NCI-H2107 (cell line): ENCODE measurements around the gene SDCBP2.
"Not testable (repeated sequence)": the region's sequence is repeated elsewhere in the genome, so short reads cannot be mapped to it uniquely, and the experiment has no call there.

ENCODE experiments used
- DNase-seq: peaks from one replicate; lab custom pipeline; 2025; lab: John Stamatoyannopoulos, UW

SDCBP2 gene

GRCh38 chr20:1357921-1358671 is 29.2 kb upstream of the SDCBP2 start:
- DNase-seq, result no peak

GRCh38 chr20:1353956-1354355 is 25.0 kb upstream of the SDCBP2 start:
- DNase-seq, result no peak

- DNase-seq, result no peak
Measured at GRCh38 chr20:1346315-1346969, 17.5 kb upstream of the SDCBP2 start.

GRCh38 chr20:1345756-1346093 is 16.8 kb upstream of the SDCBP2 start:
- no peak for DNase-seq

- no peak for DNase-seq
Measured at GRCh38 chr20:1345030-1345755, 16.3 kb upstream of the SDCBP2 start.

GRCh38 chr20:1343446-1344124 is 14.6 kb upstream of the SDCBP2 start:
- not testable (repeated sequence) for DNase-seq

- DNase-seq, result no peak
Measured at GRCh38 chr20:1341561-1342265, 12.8 kb upstream of the SDCBP2 start.

- no peak for DNase-seq
Measured at GRCh38 chr20:1338801-1339200, 9.9 kb upstream of the SDCBP2 start.

GRCh38 chr20:1338096-1338495 is 9.2 kb upstream of the SDCBP2 start:
- DNase-seq, result no peak

- no peak for DNase-seq
Measured at GRCh38 chr20:1337441-1337840, 8.5 kb upstream of the SDCBP2 start.

GRCh38 chr20:1336699-1337367 is 7.9 kb upstream of the SDCBP2 start:
- DNase-seq, result no peak

GRCh38 chr20:1335961-1336698 is 7.2 kb upstream of the SDCBP2 start:
- DNase-seq, result no peak

GRCh38 chr20:1334761-1335160 is 5.8 kb upstream of the SDCBP2 start:
- no peak for DNase-seq

GRCh38 chr20:1334370-1334731 is 5.4 kb upstream of the SDCBP2 start:
- no peak for DNase-seq

- no peak for DNase-seq
Measured at GRCh38 chr20:1333462-1334369, 4.8 kb upstream of the SDCBP2 start.

GRCh38 chr20:1332749-1333300 is 3.9 kb upstream of the SDCBP2 start:
- no peak for DNase-seq

GRCh38 chr20:1331801-1332453 is 3.0 kb upstream of the SDCBP2 start:
- DNase-seq, result no peak

GRCh38 chr20:1331101-1331500 is 2.2 kb upstream of the SDCBP2 start:
- DNase-seq, result no peak
